GM12891 (cell line): Measurements from ENCODE around the gene SCPEP1.

Source experiments
- POLR2A ChIP-seq: IDR thresholded peaks from 2 replicates; pipeline ENCODE4 v1.6.1; 2011; ENCODE audit warnings: low read depth, low read length, control low read depth
- POLR2AphosphoS5 ChIP-seq: IDR thresholded peaks from 2 replicates; pipeline ENCODE4 v1.6.1; 2011; ENCODE audit warnings: low read depth, low read length, control low read depth

DNA sequence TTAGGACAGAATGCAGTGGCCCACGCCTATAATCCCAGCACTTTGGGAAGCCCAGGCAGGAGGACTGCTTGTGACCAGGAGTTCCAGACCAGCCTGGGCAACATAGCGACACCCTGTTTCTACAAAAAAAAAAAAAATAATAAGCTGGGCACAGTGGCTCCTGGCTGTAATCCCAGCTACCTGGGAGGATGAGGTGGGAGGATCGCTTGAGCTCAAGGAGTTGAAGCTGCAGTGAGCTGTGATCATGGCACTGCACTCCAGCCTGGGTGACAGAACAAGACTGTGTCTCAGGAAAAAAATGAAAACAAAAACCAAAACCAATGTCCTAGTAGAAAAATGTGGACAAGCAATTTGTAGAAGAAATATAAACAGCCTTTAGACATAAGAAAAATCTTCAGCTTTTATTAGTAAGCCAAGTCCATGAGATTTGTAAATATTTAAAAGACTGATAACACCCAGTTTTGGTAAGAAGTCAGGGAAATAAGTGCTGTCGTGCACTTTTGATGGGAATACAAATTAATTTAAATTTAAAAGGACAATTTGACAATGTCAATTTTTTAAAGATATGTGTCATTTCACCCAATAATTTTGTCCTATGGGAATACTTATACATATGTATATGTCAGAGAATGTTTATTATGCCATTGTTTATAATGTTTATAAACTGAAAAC is 11.1 kb downstream of the SCPEP1 start:
- TF ChIP-seq POLR2AphosphoS5 (no peak), POLR2A (no peak)
